CD4-positive, alpha-beta T cell (primary cell): ENCODE measurements around the gene LUM. TPM values are rescaled to one million over a fixed set of nuclear protein-coding genes. Genes with fewer than 3 reads are reported as not detected.

Experiments
- ATAC-seq: fragments of 200-7000 bp; cut with Tn5 transposase; one replicate; pipeline ENCODE4 v1.10.0; 2022; ENCODE audit warnings: mild to moderate bottlenecking; ENCODE audit not compliant: poor library complexity
- CTCF ChIA-PET: fragments of 350-600 bp; sonication (Branson Sonifier 250); formaldehyde crosslinking; loops from one replicate; lab custom pipeline; 2021; ENCODE audit warnings: antibody characterized with exemption, inconsistent platforms; lab: Charles Lee
- POLR2A ChIA-PET: fragments of 350-600 bp; sonication (Branson Sonifier 250); formaldehyde crosslinking; loops from one replicate; lab custom pipeline; 2021; ENCODE audit warnings: antibody characterized with exemption, inconsistent platforms; lab: Charles Lee
- DNase-seq, 14 experiments: peaks; one replicate each; pipeline ENCODE4 v3.0.0-alpha.2; 2013 to 2020; ENCODE audit warnings: mixed read lengths in 2 of 14
- H3K27ac ChIP-seq, 2 donors: one replicate each; pipeline versions ENCODE4 v1.5.1 to v1.7.0; 2013; ENCODE audit warnings: low read length in 2 of 2, low read depth in 1 of 2, mild to moderate bottlenecking in 1 of 2
- H3K27me3 ChIP-seq, 2 experiments: 1 replicate in 1 of 2; 2 replicates in 1 of 2; pipeline versions ENCODE4 v1.6.1 to v1.7.0; 2013; ENCODE audit warnings: low read length in 2 of 2, control low read depth in 1 of 2, mild to moderate bottlenecking in 1 of 2, moderate library complexity in 1 of 2; ENCODE audit not compliant: insufficient read depth in 2 of 2, control insufficient read depth in 1 of 2
- H3K36me3 ChIP-seq: one replicate; pipeline ENCODE4 v1.6.1; 2013; ENCODE audit warnings: low read length, control low read depth; ENCODE audit not compliant: insufficient read depth
- H3K4me1 ChIP-seq: one replicate; pipeline ENCODE4 v1.6.1; 2013; ENCODE audit warnings: low read length, control low read depth; ENCODE audit not compliant: insufficient read depth
- H3K4me3 ChIP-seq: one replicate; pipeline ENCODE4 v1.5.1; 2013; ENCODE audit warnings: mild to moderate bottlenecking, low read length, moderate library complexity
- H3K9me3 ChIP-seq, 2 experiments: 1 replicate in 1 of 2; 2 replicates in 1 of 2; pipeline versions ENCODE4 v1.6.1 to v1.7.0; 2013; ENCODE audit warnings: low read length in 2 of 2, mild to moderate bottlenecking in 2 of 2, control low read depth in 1 of 2, moderate library complexity in 1 of 2; ENCODE audit not compliant: control insufficient read depth in 1 of 2, insufficient read depth in 1 of 2
- H3K27ac Mint-ChIP-seq: one replicate; pipeline ENCODE4 v1.8.0; 2020; ENCODE audit warnings: mixed read lengths
- H3K27me3 Mint-ChIP-seq: one replicate; pipeline ENCODE4 v1.8.0; 2021; ENCODE audit warnings: mixed read lengths
- H3K36me3 Mint-ChIP-seq: one replicate; pipeline ENCODE4 v1.8.0; 2021; ENCODE audit warnings: low read depth, mixed read lengths
- H3K4me1 Mint-ChIP-seq: one replicate; pipeline ENCODE4 v1.8.0; 2021; ENCODE audit warnings: low read depth, mixed read lengths
- H3K4me3 Mint-ChIP-seq: one replicate; pipeline ENCODE4 v1.8.0; 2020; ENCODE audit warnings: mild to moderate bottlenecking, mixed read lengths
- H3K9me3 Mint-ChIP-seq: one replicate; pipeline ENCODE4 v1.8.0; 2020; ENCODE audit warnings: mixed read lengths
- intact Hi-C, 2 experiments: fragments of 100-400 bp; cut with DNase I in 1 of 2; cut with micrococcal nuclease in 1 of 2; formaldehyde crosslinking; loops; one replicate each; pipeline versions ENCODE4 v1.15.1 to v1.9.0; 2023 to 2025; cut with DNase I, micrococcal nuclease
- total RNA-seq, 174 experiments: library from RNA in 2 of 174; stranded (reverse) in 2 of 174; gene quantifications; one replicate each; pipeline ENCODE4 v1.2.3 and lab custom pipeline; 2021 to 2026
- TF ChIP-seq, protein P1 (sequence below): fragments of 200-600 bp; IDR thresholded peaks from one replicate; pipeline ENCODE4 v1.8.0; 2022; ENCODE audit warnings: antibody characterized with exemption, mild to moderate bottlenecking

Gene LUM
- total RNA-seq, 2 experiments from 2014 or later = not detected

DNA sequence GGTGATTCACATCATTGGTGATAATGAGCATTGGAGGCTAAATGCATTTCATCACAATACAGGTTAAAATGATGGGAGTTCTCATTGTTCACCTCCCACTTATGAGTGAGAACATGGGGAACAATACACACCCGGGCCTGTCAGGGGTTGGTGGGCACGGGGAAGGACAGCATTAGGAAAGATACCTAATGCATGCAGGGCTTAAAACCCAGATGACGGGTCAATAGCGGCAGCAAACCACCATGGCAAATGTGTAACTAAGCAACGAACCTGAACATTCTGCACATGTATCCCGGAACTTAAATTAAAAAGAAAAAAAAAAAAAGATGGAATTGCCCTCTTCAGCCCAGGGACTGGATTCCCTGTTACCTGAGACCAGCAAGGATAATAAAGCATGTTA, 2.3 kb upstream of the LUM start:
- CTCF ChIA-PET = no interaction called here
- POLR2A ChIA-PET = no interaction called here
- no peak overlapping the region for H3K4me3 Mint-ChIP-seq
- Histone ChIP-seq H3K9me3 (no peaks in the 10 kb centered on the region), H3K27me3 (no peaks in the 10 kb centered on the region), H3K27ac (no peak overlapping the region), H3K4me1 (no peaks in the 10 kb centered on the region), H3K4me3 (no peak overlapping the region), H3K36me3 (no peaks in the 10 kb centered on the region)
- H3K27ac Mint-ChIP-seq = no peak overlapping the region
- H3K27me3 Mint-ChIP-seq = no peaks in the 10 kb centered on the region
- DNase-seq (no peak), ATAC-seq (no peak)
- H3K4me1 Mint-ChIP-seq = no peaks in the 10 kb centered on the region
- H3K9me3 Mint-ChIP-seq = no peaks in the 10 kb centered on the region
- intact Hi-C loops = no loop called here
- H3K36me3 Mint-ChIP-seq = no peaks in the 10 kb centered on the region
- TF ChIP-seq, protein P1, sequence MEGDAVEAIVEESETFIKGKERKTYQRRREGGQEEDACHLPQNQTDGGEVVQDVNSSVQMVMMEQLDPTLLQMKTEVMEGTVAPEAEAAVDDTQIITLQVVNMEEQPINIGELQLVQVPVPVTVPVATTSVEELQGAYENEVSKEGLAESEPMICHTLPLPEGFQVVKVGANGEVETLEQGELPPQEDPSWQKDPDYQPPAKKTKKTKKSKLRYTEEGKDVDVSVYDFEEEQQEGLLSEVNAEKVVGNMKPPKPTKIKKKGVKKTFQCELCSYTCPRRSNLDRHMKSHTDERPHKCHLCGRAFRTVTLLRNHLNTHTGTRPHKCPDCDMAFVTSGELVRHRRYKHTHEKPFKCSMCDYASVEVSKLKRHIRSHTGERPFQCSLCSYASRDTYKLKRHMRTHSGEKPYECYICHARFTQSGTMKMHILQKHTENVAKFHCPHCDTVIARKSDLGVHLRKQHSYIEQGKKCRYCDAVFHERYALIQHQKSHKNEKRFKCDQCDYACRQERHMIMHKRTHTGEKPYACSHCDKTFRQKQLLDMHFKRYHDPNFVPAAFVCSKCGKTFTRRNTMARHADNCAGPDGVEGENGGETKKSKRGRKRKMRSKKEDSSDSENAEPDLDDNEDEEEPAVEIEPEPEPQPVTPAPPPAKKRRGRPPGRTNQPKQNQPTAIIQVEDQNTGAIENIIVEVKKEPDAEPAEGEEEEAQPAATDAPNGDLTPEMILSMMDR = no peak

- intact Hi-C loops = no loop called here
- no peak overlapping the region for H3K4me3 Mint-ChIP-seq
Observed at GRCh38 chr12:91110311-91110924, 876 bp downstream of the LUM start.

GRCh38 chr12:91109581-91110310, 1.5 kb downstream of the LUM start:
- CTCF ChIA-PET = no interaction called here
- H3K4me3 Mint-ChIP-seq = no peak overlapping the region
- intact Hi-C loops = no loop called here

More at GRCh38 chr12:91110311-91110924, 876 bp downstream of the LUM start:
- Histone ChIP-seq H3K36me3 (no peaks in the 10 kb centered on the region), H3K9me3 (no peaks in the 10 kb centered on the region), H3K27ac (no peak overlapping the region), H3K4me3 (no peak overlapping the region), H3K27me3 (no peaks in the 10 kb centered on the region), H3K4me1 (no peaks in the 10 kb centered on the region)
- Mint-ChIP-seq H3K27me3 (no peaks in the 10 kb centered on the region), H3K4me1 (no peaks in the 10 kb centered on the region), H3K36me3 (no peaks in the 10 kb centered on the region), H3K27ac (no peak overlapping the region), H3K9me3 (no peaks in the 10 kb centered on the region)
- ChIA-PET POLR2A (no interaction called here), CTCF (no interaction called here)
- DNase-seq = no peak
- ATAC-seq = no peak
- TF ChIP-seq, protein P1 = no peak

More at GRCh38 chr12:91109581-91110310, 1.5 kb downstream of the LUM start:
- no peaks in the 10 kb centered on the region for H3K36me3 ChIP-seq
- Mint-ChIP-seq H3K4me1 (no peaks in the 10 kb centered on the region), H3K27ac (no peak overlapping the region), H3K27me3 (no peaks in the 10 kb centered on the region), H3K9me3 (no peaks in the 10 kb centered on the region), H3K36me3 (no peaks in the 10 kb centered on the region)
- no peaks in the 10 kb centered on the region for H3K4me1 ChIP-seq
- H3K9me3 ChIP-seq = no peaks in the 10 kb centered on the region
- TF ChIP-seq, protein P1 = no peak
- POLR2A ChIA-PET = no interaction called here
- ATAC-seq = no peak
- no peaks in the 10 kb centered on the region for H3K27me3 ChIP-seq
- H3K27ac ChIP-seq = no peak overlapping the region
- DNase-seq = no peak
- no peak overlapping the region for H3K4me3 ChIP-seq
